Measurements from ENCODE around the gene MICAL3.
A peak's percentile ranks its signal among the peaks of the same experiment; 100 is the strongest.
"Not testable (repeated sequence)": the region's sequence is repeated elsewhere in the genome, so short reads cannot be mapped to it uniquely, and the experiment has no call there.

The MICAL3 gene

GRCh38 chr22:18000441-18001039 is 23.8 kb downstream of the MICAL3 start:
- Histone ChIP-seq H3K36me3 (replicated peaks; ENCODE audit: low read depth, low read length) (peaks cover 11% of the 10 kb centered on the region), H2AFZ (ENCODE audit: low read depth, low read length) (no peak overlapping the region), H3K4me3 (ENCODE audit: low read length) (peak overlapping the region; percentile 92), H3K4me1 (ENCODE audit: low read length) (peaks cover 62% of the 10 kb centered on the region), H4K20me1 (ENCODE audit: insufficient read depth, low read length) (peaks cover 34% of the 10 kb centered on the region), H3K79me2 (ENCODE audit: low read length) (peaks cover 69% of the 10 kb centered on the region), H3K9me3 (ENCODE audit: insufficient read depth, low read length) (no peaks in the 10 kb centered on the region), H3K9ac (ENCODE audit: low read length) (peak overlapping the region; percentile 82), H3K27ac (ENCODE audit: low read length) (peak overlapping the region; percentile 80), H3K4me2 (ENCODE audit: low read length) (peak overlapping the region; percentile 92), H3K27me3 (ENCODE audit: low read depth, low read length) (no peaks in the 10 kb centered on the region)
- TF ChIP-seq, protein P1, sequence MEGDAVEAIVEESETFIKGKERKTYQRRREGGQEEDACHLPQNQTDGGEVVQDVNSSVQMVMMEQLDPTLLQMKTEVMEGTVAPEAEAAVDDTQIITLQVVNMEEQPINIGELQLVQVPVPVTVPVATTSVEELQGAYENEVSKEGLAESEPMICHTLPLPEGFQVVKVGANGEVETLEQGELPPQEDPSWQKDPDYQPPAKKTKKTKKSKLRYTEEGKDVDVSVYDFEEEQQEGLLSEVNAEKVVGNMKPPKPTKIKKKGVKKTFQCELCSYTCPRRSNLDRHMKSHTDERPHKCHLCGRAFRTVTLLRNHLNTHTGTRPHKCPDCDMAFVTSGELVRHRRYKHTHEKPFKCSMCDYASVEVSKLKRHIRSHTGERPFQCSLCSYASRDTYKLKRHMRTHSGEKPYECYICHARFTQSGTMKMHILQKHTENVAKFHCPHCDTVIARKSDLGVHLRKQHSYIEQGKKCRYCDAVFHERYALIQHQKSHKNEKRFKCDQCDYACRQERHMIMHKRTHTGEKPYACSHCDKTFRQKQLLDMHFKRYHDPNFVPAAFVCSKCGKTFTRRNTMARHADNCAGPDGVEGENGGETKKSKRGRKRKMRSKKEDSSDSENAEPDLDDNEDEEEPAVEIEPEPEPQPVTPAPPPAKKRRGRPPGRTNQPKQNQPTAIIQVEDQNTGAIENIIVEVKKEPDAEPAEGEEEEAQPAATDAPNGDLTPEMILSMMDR (IDR thresholded peaks at IDR 0.05; ENCODE audit: low read depth, low read length) = no peak
- TF ChIP-seq EZH2phosphoT487 (IDR thresholded peaks at IDR 0.05; ENCODE audit: low read depth) = no peak

DNA sequence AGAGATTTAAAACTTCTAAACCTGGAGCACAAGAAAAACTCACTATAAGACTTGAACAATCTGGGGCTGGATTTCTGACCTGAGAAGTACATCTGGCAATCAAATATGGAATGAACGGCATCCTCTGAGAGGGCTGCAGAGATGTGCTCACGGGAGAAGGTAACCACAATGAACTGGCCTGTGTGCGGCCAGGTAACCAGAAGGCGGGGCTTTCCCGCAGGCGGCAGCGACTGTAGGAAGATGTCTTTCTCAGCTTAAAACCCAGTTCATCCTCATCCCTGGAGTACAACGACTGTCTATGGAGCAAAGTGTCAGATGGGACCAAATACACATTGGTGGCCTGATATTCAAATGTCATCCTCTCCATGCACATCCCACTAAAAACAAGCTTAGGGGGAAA is 24.5 kb downstream of the MICAL3 start:
- peak overlapping the region; percentile 92 for H3K4me2 ChIP-seq (ENCODE audit: low read length)
- H3K27me3 ChIP-seq (ENCODE audit: low read depth, low read length) = no peaks in the 10 kb centered on the region
- no peaks in the 10 kb centered on the region for H3K9me3 ChIP-seq (ENCODE audit: insufficient read depth, low read length)
- H4K20me1 ChIP-seq (ENCODE audit: insufficient read depth, low read length) = peaks cover 41% of the 10 kb centered on the region
- peaks cover 62% of the 10 kb centered on the region for H3K4me1 ChIP-seq (ENCODE audit: low read length)
- peaks cover 11% of the 10 kb centered on the region for H3K36me3 ChIP-seq (replicated peaks; ENCODE audit: low read depth, low read length)
- peak overlapping the region; percentile 92 for H3K4me3 ChIP-seq (ENCODE audit: low read length)
- no peak for TF ChIP-seq EZH2phosphoT487 (IDR thresholded peaks at IDR 0.05; ENCODE audit: low read depth)
- TF ChIP-seq, protein P1 (IDR thresholded peaks at IDR 0.05; ENCODE audit: low read depth, low read length) = no peak
- peaks cover 76% of the 10 kb centered on the region for H3K79me2 ChIP-seq (ENCODE audit: low read length)
- peak overlapping the region; percentile 80 for H3K27ac ChIP-seq (ENCODE audit: low read length)
- H2AFZ ChIP-seq (ENCODE audit: low read depth, low read length) = no peak overlapping the region
- peak overlapping the region; percentile 82 for H3K9ac ChIP-seq (ENCODE audit: low read length)

- Histone ChIP-seq H3K27me3 (ENCODE audit: low read depth, low read length) (no peaks in the 10 kb centered on the region), H3K36me3 (replicated peaks; ENCODE audit: low read depth, low read length) (peaks cover 11% of the 10 kb centered on the region), H3K4me3 (ENCODE audit: low read length) (no peak overlapping the region), H4K20me1 (ENCODE audit: insufficient read depth, low read length) (peaks cover 50% of the 10 kb centered on the region), H3K27ac (ENCODE audit: low read length) (no peak overlapping the region), H3K4me1 (ENCODE audit: low read length) (peaks cover 66% of the 10 kb centered on the region), H3K4me2 (ENCODE audit: low read length) (peak overlapping the region; percentile 92), H3K9ac (ENCODE audit: low read length) (no peak overlapping the region), H3K79me2 (ENCODE audit: low read length) (peaks cover 85% of the 10 kb centered on the region), H2AFZ (ENCODE audit: low read depth, low read length) (no peak overlapping the region), H3K9me3 (ENCODE audit: insufficient read depth, low read length) (no peaks in the 10 kb centered on the region)
- TF ChIP-seq, protein P1 (IDR thresholded peaks at IDR 0.05; ENCODE audit: low read depth, low read length) = no peak
- no peak for TF ChIP-seq EZH2phosphoT487 (IDR thresholded peaks at IDR 0.05; ENCODE audit: low read depth)
Measured at GRCh38 chr22:17998913-17999312, 25.4 kb downstream of the MICAL3 start.

- peaks cover 65% of the 10 kb centered on the region for H3K4me1 ChIP-seq (ENCODE audit: low read length)
- no peaks in the 10 kb centered on the region for H3K9me3 ChIP-seq (ENCODE audit: insufficient read depth, low read length)
- H3K79me2 ChIP-seq (ENCODE audit: low read length) = peaks cover 97% of the 10 kb centered on the region
- H2AFZ ChIP-seq (ENCODE audit: low read depth, low read length) = no peak overlapping the region
- H3K36me3 ChIP-seq (replicated peaks; ENCODE audit: low read depth, low read length) = peaks cover 11% of the 10 kb centered on the region
- no peaks in the 10 kb centered on the region for H3K27me3 ChIP-seq (ENCODE audit: low read depth, low read length)
- H4K20me1 ChIP-seq (ENCODE audit: insufficient read depth, low read length) = peaks cover 64% of the 10 kb centered on the region
- peak overlapping the region; percentile 69 for H3K4me2 ChIP-seq (ENCODE audit: low read length)
- peak overlapping the region; percentile 51 for H3K9ac ChIP-seq (ENCODE audit: low read length)
- peak overlapping the region; percentile 43 for H3K4me3 ChIP-seq (ENCODE audit: low read length)
- peak overlapping the region; percentile 84 for H3K27ac ChIP-seq (ENCODE audit: low read length)
- TF ChIP-seq EZH2phosphoT487 (IDR thresholded peaks at IDR 0.05; ENCODE audit: low read depth) = no peak
- TF ChIP-seq, protein P1 (IDR thresholded peaks at IDR 0.05; ENCODE audit: low read depth, low read length) = no peak
Measured at GRCh38 chr22:17997456-17997855, 26.9 kb downstream of the MICAL3 start.

DNA sequence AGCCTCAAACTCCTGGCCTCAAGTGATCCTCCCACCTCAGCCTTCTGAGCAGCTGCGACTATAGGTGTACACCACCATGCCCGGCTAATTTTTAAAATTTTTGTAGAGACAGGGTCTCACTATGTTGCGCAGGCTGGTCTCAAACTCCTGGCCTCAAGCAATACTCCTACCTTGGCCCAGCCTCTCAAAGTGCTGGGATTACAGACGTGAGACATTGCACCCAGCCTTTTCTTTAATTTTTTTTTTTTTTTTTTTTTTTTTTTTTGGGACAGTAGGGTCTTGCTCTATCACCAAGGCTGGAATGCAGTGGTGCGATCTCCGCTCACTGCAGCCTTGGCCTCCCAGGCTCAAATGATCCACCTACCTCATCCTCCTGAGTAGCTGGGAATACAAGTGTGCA is 29.1 kb downstream of the MICAL3 start:
- peaks cover 85% of the 10 kb centered on the region for H4K20me1 ChIP-seq (ENCODE audit: insufficient read depth, low read length)
- not testable (repeated sequence) for H3K27ac ChIP-seq (ENCODE audit: low read length)

More for the DNA sequence above, 29.1 kb downstream of the MICAL3 start:
- Histone ChIP-seq H3K36me3 (replicated peaks; ENCODE audit: low read depth, low read length) (peaks cover 11% of the 10 kb centered on the region), H3K4me3 (ENCODE audit: low read length) (0 out of 2 replicates have a peak overlapping the region, but pooled peaks have one; percentile 15), H3K79me2 (ENCODE audit: low read length) (peaks cover 97% of the 10 kb centered on the region), H3K4me1 (ENCODE audit: low read length) (peaks cover 59% of the 10 kb centered on the region), H3K4me2 (ENCODE audit: low read length) (peak overlapping the region; percentile 53)
- H3K9me3 ChIP-seq (ENCODE audit: insufficient read depth, low read length); H3K9ac ChIP-seq (ENCODE audit: low read length); H3K27me3 ChIP-seq (ENCODE audit: low read depth, low read length); H2AFZ ChIP-seq (ENCODE audit: low read depth, low read length): not testable (repeated sequence)

Data from OCI-LY3 (cell line).